Upper lobe of right lung (tissue), 1 donor: ENCODE data around the gene PUM1. TPM values are rescaled to one million over a fixed set of nuclear protein-coding genes. Genes with fewer than 3 reads are reported as not detected.
"Not testable (repeated sequence)": the region's sequence is repeated elsewhere in the genome, so short reads cannot be mapped to it uniquely, and the experiment has no call there.

Source experiments
- ATAC-seq: fragments of 200-7000 bp; cut with Tn5 transposase; one replicate; pipeline ENCODE4 v1.9.1; 2020; ENCODE audit warnings: mild to moderate bottlenecking, moderate library complexity
- DNase-seq: peaks from one replicate; pipeline ENCODE4 v3.0.0-alpha.2; 2020
- H3K27ac ChIP-seq: fragments of 200-600 bp; one replicate; pipeline ENCODE4 v1.8.0; 2022
- H3K27me3 ChIP-seq: fragments of 200-600 bp; one replicate; pipeline ENCODE4 v1.8.0; 2022; ENCODE audit warnings: mild to moderate bottlenecking
- H3K36me3 ChIP-seq: fragments of 200-600 bp; one replicate; pipeline ENCODE4 v1.8.0; 2022
- H3K4me1 ChIP-seq: fragments of 200-600 bp; one replicate; pipeline ENCODE4 v1.8.0; 2022
- H3K4me3 ChIP-seq: fragments of 200-600 bp; one replicate; pipeline ENCODE4 v1.8.0; 2022; ENCODE audit warnings: mild to moderate bottlenecking
- H3K9me3 ChIP-seq: fragments of 200-600 bp; one replicate; pipeline ENCODE4 v1.8.0; 2022
- CTCF ChIP-seq: fragments of 200-600 bp; IDR thresholded peaks from one replicate; pipeline ENCODE4 v1.8.0; 2022; ENCODE audit warnings: antibody characterized with exemption
- intact Hi-C: fragments of 100-400 bp; cut with DNase I; formaldehyde crosslinking; loops from one replicate; pipeline ENCODE4 v1.11.0; 2022
- total RNA-seq: library from RNA; stranded (reverse); fragmentation: NEBNext Ultra II Directional; extraction: Animal tissue kit (Norgen Biotek cat#: 25700); gene quantifications from one replicate; pipeline ENCODE4 v1.2.1, GENCODE V29; 2021
- donor health status: DM: no; HTN: yes; CAD: no; lungs with severe emphysema.

PUM1 gene
- total RNA-seq, 1 donor from 2014 or later: 117 TPM

DNA sequence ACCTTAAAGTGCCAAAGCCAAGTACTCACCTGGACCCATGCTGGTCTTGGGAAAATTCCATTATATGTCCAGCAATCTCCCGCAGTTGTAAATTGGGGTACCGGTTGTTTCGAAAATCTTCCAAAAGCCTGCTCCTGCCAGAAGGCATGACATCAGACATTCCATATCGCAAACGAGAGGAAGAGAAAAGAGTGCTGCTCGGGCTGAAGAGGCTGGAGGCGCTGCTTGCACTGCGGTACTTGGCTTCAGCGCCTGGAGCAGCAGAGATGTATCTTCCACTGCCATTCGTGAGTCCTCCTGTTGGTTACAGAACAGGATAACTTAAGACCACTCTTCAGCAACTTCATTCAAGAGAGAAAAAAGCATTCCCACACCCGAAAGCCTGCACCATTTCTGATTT lies 111.8 kb downstream of the PUM1 start:
- intact Hi-C loops: no loop called here
- H3K27ac ChIP-seq: no peak overlapping the region
- no peaks in the 10 kb centered on the region for H3K27me3 ChIP-seq
- DNase-seq: no peak
- H3K4me1 ChIP-seq: no peaks in the 10 kb centered on the region
- TF ChIP-seq CTCF: no peak
- H3K36me3 ChIP-seq: peaks cover 78% of the 10 kb centered on the region
- no peaks in the 10 kb centered on the region for H3K9me3 ChIP-seq
- no peak for ATAC-seq
- no peak overlapping the region for H3K4me3 ChIP-seq

- intact Hi-C loops: no loop called here
- ATAC-seq: no peak
- no peak for TF ChIP-seq CTCF
- Histone ChIP-seq H3K27me3 (no peaks in the 10 kb centered on the region), H3K4me3 (no peak overlapping the region), H3K9me3 (no peaks in the 10 kb centered on the region), H3K4me1 (no peaks in the 10 kb centered on the region), H3K27ac (no peak overlapping the region), H3K36me3 (peaks cover 79% of the 10 kb centered on the region)
- DNase-seq: no peak
Measured at GRCh38 chr1:30952098-30952497, 113.4 kb downstream of the PUM1 start.

GRCh38 chr1:30950700-30951099 lies 114.8 kb downstream of the PUM1 start:
- no peaks in the 10 kb centered on the region for H3K27me3 ChIP-seq
- H3K36me3 ChIP-seq: peaks cover 84% of the 10 kb centered on the region
- DNase-seq (no peak), ATAC-seq (no peak)
- no peaks in the 10 kb centered on the region for H3K4me1 ChIP-seq
- intact Hi-C loops: no loop called here
- TF ChIP-seq CTCF: no peak
- no peak overlapping the region for H3K27ac ChIP-seq
- no peak overlapping the region for H3K4me3 ChIP-seq
- no peaks in the 10 kb centered on the region for H3K9me3 ChIP-seq

DNA sequence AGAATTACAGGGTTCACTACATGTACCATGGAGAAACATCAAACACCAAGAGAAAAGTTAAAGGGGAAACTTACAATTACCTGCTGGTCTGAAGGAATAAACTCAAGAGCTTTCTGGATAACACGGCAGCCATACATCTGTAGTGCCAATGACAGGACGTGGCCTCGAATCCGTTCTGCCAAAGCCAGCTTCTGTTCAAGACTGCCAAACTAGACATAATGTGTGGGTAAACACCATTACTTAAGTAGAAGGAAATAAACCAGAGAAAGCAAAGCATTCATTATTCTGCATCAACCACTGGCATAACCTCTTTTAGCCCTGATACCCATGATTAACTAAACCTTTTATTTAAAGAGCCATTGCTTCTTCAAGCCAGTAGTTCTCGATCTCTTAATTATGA lies 115.5 kb downstream of the PUM1 start:
- Histone ChIP-seq H3K4me3 (no peak overlapping the region), H3K9me3 (no peaks in the 10 kb centered on the region), H3K27ac (no peak overlapping the region), H3K27me3 (no peaks in the 10 kb centered on the region), H3K4me1 (no peaks in the 10 kb centered on the region), H3K36me3 (peaks cover 90% of the 10 kb centered on the region)
- DNase-seq (no peak), ATAC-seq (no peak)
- intact Hi-C loops: no loop called here
- no peak for TF ChIP-seq CTCF

DNA sequence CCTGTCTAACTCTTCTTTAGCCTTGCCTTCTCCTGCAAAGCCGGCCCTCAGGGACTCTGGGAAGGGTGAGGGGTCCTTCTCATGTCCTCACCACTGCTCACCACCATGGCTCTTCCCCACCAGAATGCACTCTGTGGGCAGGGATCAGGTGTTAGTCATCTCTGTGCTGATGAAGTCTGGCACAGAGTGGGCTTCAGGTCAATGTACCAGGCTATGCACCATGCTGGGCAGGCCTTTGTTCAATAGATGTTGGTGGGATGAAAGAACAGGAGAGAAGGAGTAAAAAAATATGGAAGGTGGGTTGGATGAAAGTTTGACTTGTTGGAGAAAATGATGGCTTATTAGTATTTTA lies 116.1 kb downstream of the PUM1 start:
- H3K36me3 ChIP-seq: peaks cover 92% of the 10 kb centered on the region
- peak; percentile 36 for ATAC-seq

GRCh38 chr1:30948813-30949486 lies 116.6 kb downstream of the PUM1 start:
- DNase-seq, H3K4me3 ChIP-seq, H3K4me1 ChIP-seq, H3K9me3 ChIP-seq, H3K27me3 ChIP-seq, ATAC-seq, intact Hi-C loops, H3K27ac ChIP-seq: not testable (repeated sequence)
- H3K36me3 ChIP-seq: peaks cover 92% of the 10 kb centered on the region

More for the DNA sequence above, 116.1 kb downstream of the PUM1 start:
- H3K27me3 ChIP-seq, H3K4me3 ChIP-seq, H3K9me3 ChIP-seq, intact Hi-C loops, DNase-seq, H3K27ac ChIP-seq, H3K4me1 ChIP-seq: not testable (repeated sequence)

GRCh38 chr1:30948278-30948677 lies 117.2 kb downstream of the PUM1 start:
- no peaks in the 10 kb centered on the region for H3K4me1 ChIP-seq
- TF ChIP-seq CTCF: no peak
- H3K4me3 ChIP-seq: no peak overlapping the region
- no peak overlapping the region for H3K27ac ChIP-seq
- ATAC-seq (no peak), DNase-seq (no peak)
- intact Hi-C loops: no loop called here
- H3K36me3 ChIP-seq: peaks cover 92% of the 10 kb centered on the region
- no peaks in the 10 kb centered on the region for H3K27me3 ChIP-seq
- H3K9me3 ChIP-seq: no peaks in the 10 kb centered on the region
